GM12874 (cell line): ENCODE results near the gene DPP4.

Experiments used
- CTCF ChIP-seq: IDR thresholded peaks from 2 replicates; pipeline ENCODE4 v1.5.1; 2011; ENCODE audit warnings: low read depth, mild to moderate bottlenecking, control low read depth, low read length, moderate library complexity; ENCODE audit not compliant: insufficient read depth

DPP4 gene

DNA sequence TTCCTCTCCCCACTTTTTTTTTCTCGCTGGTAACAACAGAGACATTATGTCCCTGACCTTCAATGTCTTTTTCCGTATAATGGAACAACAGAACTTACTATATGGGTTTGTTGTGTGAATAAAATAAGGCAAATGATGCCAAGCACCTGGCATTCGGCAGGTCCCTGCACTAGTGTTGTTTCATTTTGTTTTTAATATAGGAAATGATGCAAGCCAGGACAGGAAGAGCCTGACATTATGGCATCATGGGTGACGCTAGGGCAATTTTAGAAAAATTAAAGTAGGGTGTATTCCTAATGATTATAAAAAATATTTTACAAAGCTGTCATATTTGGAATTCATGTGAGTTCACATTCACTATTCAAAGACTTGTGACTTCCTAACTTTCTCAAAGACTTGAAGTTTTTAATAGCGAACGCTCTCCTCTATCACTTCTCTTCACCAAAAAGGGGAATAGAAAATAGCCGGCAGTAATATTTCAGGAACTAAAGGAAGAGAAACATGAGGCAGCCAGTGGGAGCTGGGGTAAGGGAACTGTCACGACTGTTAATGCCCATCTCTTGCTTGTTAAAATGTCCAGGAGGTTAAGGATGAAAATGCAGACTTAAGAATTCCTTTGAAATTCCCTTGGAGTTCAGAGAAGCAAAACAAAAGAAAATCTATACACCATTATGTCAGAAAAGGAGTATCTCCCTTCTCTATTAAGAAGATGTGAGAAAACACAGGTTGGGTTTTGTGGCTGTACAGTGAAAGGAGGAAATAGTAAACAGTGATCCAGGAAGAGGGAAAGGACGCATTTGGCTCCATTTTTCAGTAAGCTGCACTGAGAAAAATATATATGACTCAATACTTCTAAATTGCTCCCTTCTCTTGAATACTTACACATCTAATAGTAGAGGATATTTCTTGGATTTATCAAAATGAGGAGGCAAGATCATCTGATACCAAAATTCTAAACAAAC, 60.2 kb downstream of the DPP4 start:
- no peak for TF ChIP-seq CTCF

DNA sequence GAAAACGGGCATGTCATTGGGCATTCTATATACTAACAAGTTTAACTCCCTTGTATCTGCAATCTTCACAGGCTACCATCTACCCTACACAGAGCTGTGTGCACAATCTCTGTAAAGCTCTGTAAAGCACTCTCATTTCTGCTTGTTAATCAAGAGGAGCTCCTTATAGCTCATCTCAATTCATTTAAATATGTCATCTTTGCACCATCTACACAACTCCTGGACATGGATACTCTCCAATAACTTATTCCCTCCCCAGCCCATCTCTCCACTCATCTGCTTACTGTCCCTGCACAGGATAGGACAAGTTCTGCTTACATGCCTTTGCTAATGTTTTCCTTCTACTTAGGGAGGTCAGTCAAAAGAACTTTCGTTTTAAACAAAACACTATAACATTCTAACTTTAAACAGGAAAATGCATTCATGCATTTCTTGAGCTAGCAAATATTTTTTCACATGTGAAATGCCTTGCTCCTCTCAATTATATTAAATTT, 61.4 kb downstream of the DPP4 start:
- TF ChIP-seq CTCF, result no peak

GRCh38 chr2:162011706-162012564, 62.1 kb downstream of the DPP4 start:
- no peak for TF ChIP-seq CTCF

GRCh38 chr2:162009543-162009942, 64.5 kb downstream of the DPP4 start:
- TF ChIP-seq CTCF, result no peak

DNA sequence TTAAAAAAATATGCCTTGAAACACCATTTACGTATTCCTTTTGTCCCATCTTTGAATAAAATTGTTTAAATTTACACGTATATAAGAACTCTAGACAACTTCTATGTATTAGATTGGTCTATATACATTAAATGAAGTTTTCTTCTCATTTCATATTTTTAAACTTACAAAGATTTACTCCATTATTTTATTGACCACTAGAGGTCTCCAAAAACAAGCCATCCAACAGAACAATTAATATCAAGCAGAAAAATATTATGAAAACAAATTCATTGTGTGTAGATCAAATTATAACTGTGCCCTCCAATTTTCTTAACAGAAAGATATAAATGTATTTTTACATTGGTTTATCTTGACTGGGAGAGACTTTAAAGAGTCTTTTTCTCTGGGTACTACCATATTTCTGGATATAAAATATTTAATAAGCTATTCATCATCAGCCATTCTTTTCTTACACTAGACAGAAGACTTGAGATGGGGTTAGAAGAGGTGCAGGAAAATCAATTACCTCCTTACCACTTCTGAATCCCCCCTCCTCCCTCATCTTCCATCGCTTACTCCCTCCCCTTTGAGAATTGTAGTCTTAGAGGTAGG, 66.5 kb downstream of the DPP4 start:
- peak; percentile 21; the same call in 1 of the 2 replicates for TF ChIP-seq CTCF

DNA sequence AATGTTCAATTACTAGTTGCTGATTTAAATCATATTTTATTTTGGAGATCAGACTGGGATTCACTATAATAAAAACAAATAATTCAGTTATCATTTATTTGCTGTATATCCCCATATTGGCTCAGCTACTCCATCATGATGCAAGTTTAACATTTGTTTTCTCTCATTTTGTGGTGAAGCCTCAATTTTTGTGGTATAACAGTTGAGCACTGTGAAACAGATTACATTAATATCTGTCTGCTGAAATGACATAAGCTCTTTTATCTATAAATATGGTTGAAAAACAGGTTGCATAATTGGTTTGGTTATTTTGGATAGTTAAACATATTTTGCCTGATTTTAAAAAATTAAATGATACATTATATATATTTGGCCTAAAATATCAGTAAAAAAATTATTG, 67.7 kb downstream of the DPP4 start:
- TF ChIP-seq CTCF, result no peak

GRCh38 chr2:162004031-162004430, 70.0 kb downstream of the DPP4 start:
- no peak for TF ChIP-seq CTCF
